Osteocyte (in vitro differentiated cells): ENCODE measurements around the gene DHX34. TPM values are rescaled to one million over a fixed set of nuclear protein-coding genes. Genes with fewer than 3 reads are reported as not detected.
A peak's percentile ranks its signal among the peaks of the same experiment; 100 is the strongest.

Source experiments
- DNase-seq: peaks from one replicate; pipeline ENCODE4 v3.0.0; 2021; ENCODE audit warnings: mixed read lengths; ENCODE audit not compliant: unreplicated experiment; ENCODE audit errors: extremely low spot score
- H3K27ac Mint-ChIP-seq: one replicate; pipeline ENCODE4 v1.8.0; 2021; ENCODE audit warnings: mild to moderate bottlenecking, mixed read lengths; ENCODE audit not compliant: unreplicated experiment
- H3K27me3 Mint-ChIP-seq: one replicate; pipeline ENCODE4 v1.8.0; 2021; ENCODE audit warnings: mixed read lengths; ENCODE audit not compliant: unreplicated experiment
- H3K36me3 Mint-ChIP-seq: one replicate; pipeline ENCODE4 v1.8.0; 2021; ENCODE audit warnings: mixed read lengths; ENCODE audit not compliant: unreplicated experiment
- H3K4me1 Mint-ChIP-seq: one replicate; pipeline ENCODE4 v1.8.0; 2021; ENCODE audit warnings: mixed read lengths; ENCODE audit not compliant: unreplicated experiment
- H3K4me3 Mint-ChIP-seq: one replicate; pipeline ENCODE4 v1.8.0; 2021; ENCODE audit warnings: mild to moderate bottlenecking, moderate library complexity, mixed read lengths; ENCODE audit not compliant: unreplicated experiment
- H3K9me3 Mint-ChIP-seq: one replicate; pipeline ENCODE4 v1.8.0; 2021; ENCODE audit warnings: mixed read lengths; ENCODE audit not compliant: unreplicated experiment
- total RNA-seq: library from RNA; stranded (reverse); gene quantifications from 2 replicates; pipeline ENCODE4 v1.2.1, GENCODE V29; 2021
- TF ChIP-seq, protein P1 (sequence below): fragments of 200-600 bp; sonication (generic); IDR thresholded peaks from 2 replicates; pipeline ENCODE4 v1.5.0; 2021; ENCODE audit warnings: antibody characterized with exemption, mild to moderate bottlenecking, moderate library complexity

DHX34 gene
- total RNA-seq, 1 donor from 2014 or later = 17.5 TPM

DNA sequence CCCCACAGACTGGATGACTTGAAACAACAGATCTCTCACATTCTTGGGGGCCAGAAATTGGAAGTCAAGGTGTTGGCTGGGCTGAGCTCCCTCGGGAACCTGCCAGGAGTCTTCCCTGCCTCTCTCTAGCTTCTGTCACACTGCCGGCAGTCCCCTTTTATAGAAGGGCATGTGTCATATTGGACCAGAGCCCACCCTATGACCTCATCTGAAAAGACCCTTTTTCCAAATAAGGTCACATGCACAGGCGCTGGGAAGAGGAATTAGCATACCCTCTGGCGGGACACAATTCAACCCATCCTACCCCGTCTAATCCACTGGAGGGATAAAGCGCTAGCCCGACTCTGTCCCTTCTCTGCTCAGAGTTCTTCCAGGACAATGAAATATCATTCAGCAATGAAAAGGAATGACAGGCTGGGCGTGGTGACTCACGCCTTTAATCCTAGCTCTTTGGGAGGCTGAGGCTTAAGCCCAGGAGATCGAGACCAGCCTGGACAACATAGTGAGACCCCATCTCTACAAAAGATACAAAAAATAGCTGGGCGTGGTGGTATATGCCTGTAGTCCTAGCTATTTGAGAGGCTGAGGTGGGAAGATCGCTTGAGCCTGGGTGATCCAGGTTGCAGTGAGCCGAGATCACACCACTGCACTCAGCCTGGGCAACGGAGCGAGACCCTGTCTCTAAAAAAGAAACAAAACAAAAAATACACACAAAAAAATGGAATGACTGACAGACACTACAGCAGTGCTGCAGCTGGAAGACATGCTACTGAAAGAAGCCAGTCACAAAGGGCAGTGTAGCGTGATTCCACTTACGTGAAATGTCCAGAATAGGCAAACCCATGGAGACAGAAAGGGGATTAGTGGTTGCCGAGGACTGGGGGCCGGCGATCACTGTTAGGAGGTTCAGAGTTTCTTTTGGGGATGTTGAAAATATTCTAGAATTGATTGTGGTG is 41.7 kb downstream of the DHX34 start:
- Mint-ChIP-seq H3K27ac (no peak overlapping the region), H3K4me1 (peaks cover 4% of the 10 kb centered on the region), H3K36me3 (no peaks in the 10 kb centered on the region), H3K9me3 (no peaks in the 10 kb centered on the region), H3K4me3 (no peak overlapping the region), H3K27me3 (peaks cover 8% of the 10 kb centered on the region)
- TF ChIP-seq, protein P1, sequence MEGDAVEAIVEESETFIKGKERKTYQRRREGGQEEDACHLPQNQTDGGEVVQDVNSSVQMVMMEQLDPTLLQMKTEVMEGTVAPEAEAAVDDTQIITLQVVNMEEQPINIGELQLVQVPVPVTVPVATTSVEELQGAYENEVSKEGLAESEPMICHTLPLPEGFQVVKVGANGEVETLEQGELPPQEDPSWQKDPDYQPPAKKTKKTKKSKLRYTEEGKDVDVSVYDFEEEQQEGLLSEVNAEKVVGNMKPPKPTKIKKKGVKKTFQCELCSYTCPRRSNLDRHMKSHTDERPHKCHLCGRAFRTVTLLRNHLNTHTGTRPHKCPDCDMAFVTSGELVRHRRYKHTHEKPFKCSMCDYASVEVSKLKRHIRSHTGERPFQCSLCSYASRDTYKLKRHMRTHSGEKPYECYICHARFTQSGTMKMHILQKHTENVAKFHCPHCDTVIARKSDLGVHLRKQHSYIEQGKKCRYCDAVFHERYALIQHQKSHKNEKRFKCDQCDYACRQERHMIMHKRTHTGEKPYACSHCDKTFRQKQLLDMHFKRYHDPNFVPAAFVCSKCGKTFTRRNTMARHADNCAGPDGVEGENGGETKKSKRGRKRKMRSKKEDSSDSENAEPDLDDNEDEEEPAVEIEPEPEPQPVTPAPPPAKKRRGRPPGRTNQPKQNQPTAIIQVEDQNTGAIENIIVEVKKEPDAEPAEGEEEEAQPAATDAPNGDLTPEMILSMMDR = no peak
- DNase-seq = no peak

DNA sequence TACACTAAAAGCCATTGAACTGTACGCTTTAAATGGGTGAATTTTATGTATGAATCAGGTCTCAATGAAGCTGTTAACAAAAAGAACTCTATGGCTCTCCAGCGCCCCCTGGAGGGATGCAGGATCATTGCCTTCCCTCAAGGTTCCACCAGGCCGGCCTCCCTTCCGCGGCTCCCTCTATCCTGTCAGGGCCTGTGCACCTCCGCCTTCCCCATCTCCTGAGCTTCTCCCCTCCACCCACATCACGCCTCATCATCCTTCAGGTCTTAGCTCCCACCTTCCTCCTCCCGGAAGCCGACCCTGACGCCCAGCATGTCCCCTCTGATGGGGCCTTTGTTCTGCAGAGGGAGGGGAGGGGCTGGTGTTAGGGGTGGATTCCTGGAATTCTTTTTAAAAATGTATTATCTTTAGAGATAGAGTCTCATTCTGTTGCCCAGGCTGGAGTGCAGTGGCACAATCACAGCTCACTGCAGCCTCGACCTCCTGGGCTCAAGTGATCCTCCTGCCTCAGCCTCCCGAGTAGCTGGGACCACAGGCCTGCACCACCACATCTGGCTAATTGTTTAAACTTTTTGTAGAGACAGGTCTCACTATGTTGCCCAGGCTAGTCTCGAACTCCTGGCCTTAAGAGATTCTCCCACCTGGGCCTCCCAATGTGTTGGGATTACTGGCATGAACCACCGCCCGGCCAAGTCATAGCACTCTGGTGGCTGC is 42.6 kb downstream of the DHX34 start:
- TF ChIP-seq, protein P1 = peak; percentile 92

DNA sequence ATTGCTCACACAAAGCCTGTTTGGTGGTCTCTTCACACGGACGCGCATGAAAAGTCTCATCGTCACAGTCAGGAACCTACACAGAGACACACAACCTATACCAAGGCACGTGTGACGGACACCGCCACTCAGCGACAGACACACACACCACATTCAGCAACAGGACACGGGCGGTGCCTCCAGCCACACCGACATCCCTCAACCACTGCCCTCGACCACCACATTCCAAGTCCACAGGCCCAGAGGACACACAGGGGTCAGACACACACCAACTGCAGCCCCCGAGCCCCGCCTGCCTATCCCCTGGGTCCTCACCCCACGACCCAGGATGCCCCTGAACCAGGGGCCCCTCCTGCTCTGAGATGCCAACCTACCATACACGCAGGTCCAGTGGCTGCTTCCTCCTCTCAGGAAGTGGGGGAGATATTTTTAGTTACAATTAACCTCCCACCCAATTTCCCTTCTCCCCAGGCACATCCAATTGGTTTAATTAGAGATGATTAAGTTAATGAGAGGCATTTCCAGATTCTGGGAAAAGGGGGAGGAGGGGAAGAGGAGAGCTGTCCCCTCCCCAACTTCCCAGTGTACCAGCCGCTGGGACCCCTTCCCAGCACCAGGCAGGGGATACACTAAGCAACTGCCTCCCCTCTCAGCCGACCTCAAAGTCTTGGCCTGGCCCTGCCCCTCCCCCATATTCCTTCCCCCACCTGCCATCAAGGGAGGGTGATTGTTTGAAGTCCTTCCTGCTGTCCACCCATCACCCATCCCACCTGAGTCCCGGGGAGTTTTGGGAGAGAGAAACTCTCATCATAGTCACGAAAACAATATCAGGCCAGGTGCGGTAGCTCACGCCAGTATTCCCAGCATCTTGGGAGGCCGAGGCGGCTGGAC is 49.8 kb downstream of the DHX34 start:
- no peak overlapping the region for H3K27ac Mint-ChIP-seq
- H3K36me3 Mint-ChIP-seq = no peaks in the 10 kb centered on the region
- TF ChIP-seq, protein P1 = no peak
- H3K27me3 Mint-ChIP-seq = peaks cover 6% of the 10 kb centered on the region
- no peaks in the 10 kb centered on the region for H3K4me1 Mint-ChIP-seq
- no peak overlapping the region for H3K4me3 Mint-ChIP-seq
- H3K9me3 Mint-ChIP-seq = no peaks in the 10 kb centered on the region
- no peak for DNase-seq

More for the DNA sequence above, 42.6 kb downstream of the DHX34 start:
- Mint-ChIP-seq H3K4me1 (peaks cover 4% of the 10 kb centered on the region), H3K4me3 (no peak overlapping the region), H3K36me3 (no peaks in the 10 kb centered on the region), H3K27me3 (peaks cover 10% of the 10 kb centered on the region), H3K27ac (no peak overlapping the region), H3K9me3 (no peaks in the 10 kb centered on the region)
- DNase-seq = peak; percentile 92

DNA sequence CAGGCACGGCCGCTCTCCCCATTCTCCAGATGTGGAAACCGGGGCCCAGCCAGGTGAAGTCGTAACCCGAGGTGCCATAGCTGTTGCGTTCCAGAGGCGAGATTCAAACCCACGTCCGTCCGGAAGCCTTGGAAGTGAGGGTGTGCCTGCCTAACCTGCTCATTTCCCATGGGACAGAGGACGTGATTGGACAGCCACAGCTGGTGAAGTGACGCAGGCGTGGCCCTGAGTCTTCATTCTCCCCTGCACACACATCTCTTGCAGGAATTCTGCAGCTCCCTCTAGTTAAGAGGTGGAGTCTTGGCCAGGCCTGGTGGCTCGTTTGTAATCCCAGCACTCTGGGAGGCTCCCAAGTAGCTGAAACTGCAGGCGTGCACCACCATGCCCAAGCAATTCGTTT is 53.4 kb downstream of the DHX34 start:
- Mint-ChIP-seq H3K4me3 (no peak overlapping the region), H3K9me3 (no peaks in the 10 kb centered on the region), H3K27me3 (no peaks in the 10 kb centered on the region), H3K36me3 (peaks cover 10% of the 10 kb centered on the region), H3K27ac (no peak overlapping the region), H3K4me1 (no peaks in the 10 kb centered on the region)
- TF ChIP-seq, protein P1 = no peak
- DNase-seq = no peak
